Breast epithelium (tissue), 3 donors: Measurements from ENCODE around the gene SCD5.

Experiments used
- POLR2AphosphoS5 ChIP-seq, 3 donors: sonication (generic); formaldehyde crosslinking; IDR thresholded peaks; one replicate each; pipeline ENCODE4 v1.6.1; 2017; ENCODE audit warnings: antibody characterized with exemption in 3 of 3
- TF ChIP-seq, protein P1 (sequence below), 3 donors: fragments of 450-650 bp; IDR thresholded peaks; one replicate each; pipeline ENCODE4 v1.5.1; 2016 to 2017; ENCODE audit warnings: antibody characterized with exemption in 3 of 3, mild to moderate bottlenecking in 3 of 3, moderate library complexity in 3 of 3

DNA sequence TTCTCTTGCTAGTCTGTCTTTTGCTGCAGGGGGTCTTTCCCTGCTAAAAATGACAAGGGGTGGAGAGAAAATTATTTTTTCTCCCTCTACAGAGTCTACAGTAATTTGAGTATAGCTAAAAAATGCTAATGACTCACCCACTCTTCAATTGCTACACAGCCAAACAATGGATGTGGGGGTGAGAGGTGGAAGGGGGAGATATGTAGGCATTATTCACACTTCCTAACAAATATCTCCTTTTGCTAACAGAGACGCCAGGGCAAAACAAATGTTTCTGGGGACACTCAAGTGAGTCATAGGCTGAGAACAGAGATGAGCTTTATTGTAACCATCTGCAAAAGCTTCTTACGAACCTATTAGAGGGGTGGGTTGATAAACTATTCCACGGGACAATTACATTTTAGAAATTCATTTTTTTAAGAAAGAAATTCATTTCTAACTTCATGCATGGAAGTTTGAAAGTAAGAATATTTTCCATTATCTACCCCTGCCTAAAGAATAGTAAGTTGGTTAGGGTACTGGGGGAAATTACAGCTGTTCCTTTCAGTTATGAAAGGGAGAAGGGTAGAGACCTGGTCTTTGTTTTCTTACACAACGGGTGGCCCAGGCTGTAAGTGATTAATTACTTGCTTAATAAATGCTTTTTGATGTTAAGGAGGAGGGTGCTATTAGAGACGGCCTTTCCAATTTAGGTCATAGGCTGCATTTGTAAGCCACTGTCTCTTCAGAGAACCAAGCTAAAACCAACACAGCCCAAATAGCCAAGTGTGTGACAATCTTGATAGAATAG lies 12.8 kb downstream of the SCD5 start:
- TF ChIP-seq POLR2AphosphoS5 (IDR thresholded peaks at IDR 0.05) = no peak
- TF ChIP-seq, protein P1, sequence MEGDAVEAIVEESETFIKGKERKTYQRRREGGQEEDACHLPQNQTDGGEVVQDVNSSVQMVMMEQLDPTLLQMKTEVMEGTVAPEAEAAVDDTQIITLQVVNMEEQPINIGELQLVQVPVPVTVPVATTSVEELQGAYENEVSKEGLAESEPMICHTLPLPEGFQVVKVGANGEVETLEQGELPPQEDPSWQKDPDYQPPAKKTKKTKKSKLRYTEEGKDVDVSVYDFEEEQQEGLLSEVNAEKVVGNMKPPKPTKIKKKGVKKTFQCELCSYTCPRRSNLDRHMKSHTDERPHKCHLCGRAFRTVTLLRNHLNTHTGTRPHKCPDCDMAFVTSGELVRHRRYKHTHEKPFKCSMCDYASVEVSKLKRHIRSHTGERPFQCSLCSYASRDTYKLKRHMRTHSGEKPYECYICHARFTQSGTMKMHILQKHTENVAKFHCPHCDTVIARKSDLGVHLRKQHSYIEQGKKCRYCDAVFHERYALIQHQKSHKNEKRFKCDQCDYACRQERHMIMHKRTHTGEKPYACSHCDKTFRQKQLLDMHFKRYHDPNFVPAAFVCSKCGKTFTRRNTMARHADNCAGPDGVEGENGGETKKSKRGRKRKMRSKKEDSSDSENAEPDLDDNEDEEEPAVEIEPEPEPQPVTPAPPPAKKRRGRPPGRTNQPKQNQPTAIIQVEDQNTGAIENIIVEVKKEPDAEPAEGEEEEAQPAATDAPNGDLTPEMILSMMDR (IDR thresholded peaks at IDR 0.05) = no peak
